Measurements from ENCODE around the gene OMP.

OMP gene

GRCh38 chr11:77109236-77110019 lies 6.8 kb downstream of the OMP start:
- ChIA-PET CTCF (interaction anchor here (2.4 to 2.9 kb wide), 2 partner anchors 18 to 19 kb away, joined by 12 to 21 read pairs; partner anchors contain the start of gene MYO7A), POLR2A (no interaction called here)
- Histone ChIP-seq H3K9me3 (ENCODE audit: control insufficient read depth, insufficient read depth, low read depth, low read length) (no peaks in the 10 kb centered on the region), H3K27ac (ENCODE audit: extremely low read depth, low read depth, low read length) (no peak overlapping the region), H3K4me1 (ENCODE audit: control insufficient read depth, insufficient read depth, low read length) (no peaks in the 10 kb centered on the region), H3K4me3 (ENCODE audit: low read depth, low read length) (no peak overlapping the region), H3K36me3 (ENCODE audit: control insufficient read depth in 2 of 2, insufficient read depth in 1 of 2, low read length in 2 of 2) (no peaks in the 10 kb centered on the region)
- no peak for TF ChIP-seq ZNF350 (tag by site-specific recombination; IDR thresholded peaks at IDR 0.05)
- no peak for TF ChIP-seq MZF1 (tag by site-specific recombination; IDR thresholded peaks at IDR 0.05; ENCODE audit: borderline replicate concordance)
- no peak for TF ChIP-seq ZNF747 (tag by site-specific recombination; IDR thresholded peaks at IDR 0.05)
- TF ChIP-seq ZNF138 (tag by site-specific recombination; IDR thresholded peaks at IDR 0.05; ENCODE audit: borderline replicate concordance), result no peak

DNA sequence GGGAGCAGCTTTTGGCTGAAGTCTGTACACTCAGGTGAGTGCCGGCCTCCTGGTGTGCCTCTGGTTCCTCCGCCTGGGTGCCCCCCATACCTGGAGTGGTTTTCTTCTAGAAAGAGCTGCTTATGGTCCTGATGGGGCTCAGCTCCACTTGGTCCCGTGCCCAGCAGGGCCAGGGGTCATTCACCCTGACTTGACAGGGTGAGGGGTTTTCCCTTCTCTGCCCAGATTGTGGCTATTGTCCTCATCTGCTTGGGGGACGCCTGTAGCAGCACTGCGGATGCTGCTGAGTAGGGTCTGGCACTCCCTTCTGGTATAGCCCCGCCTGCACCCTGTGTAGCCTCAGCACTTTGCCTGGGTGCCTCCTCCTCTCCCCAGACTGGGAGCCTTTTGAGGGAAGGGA lies 8.2 kb downstream of the OMP start:
- Histone ChIP-seq H3K4me1 (ENCODE audit: control insufficient read depth, insufficient read depth, low read length) (no peaks in the 10 kb centered on the region), H3K9me3 (ENCODE audit: control insufficient read depth, insufficient read depth, low read depth, low read length) (no peaks in the 10 kb centered on the region), H3K36me3 (ENCODE audit: control insufficient read depth in 2 of 2, insufficient read depth in 1 of 2, low read length in 2 of 2) (no peaks in the 10 kb centered on the region), H3K27ac (ENCODE audit: extremely low read depth, low read depth, low read length) (no peak overlapping the region), H3K4me3 (ENCODE audit: low read depth, low read length) (no peak overlapping the region)
- no peak for TF ChIP-seq ZNF146 (tag by site-specific recombination; IDR thresholded peaks at IDR 0.05)
- no peak for TF ChIP-seq ZNF677 (tag by site-specific recombination; IDR thresholded peaks at IDR 0.05)
- TF ChIP-seq ZNF639 (tag by site-specific recombination; IDR thresholded peaks at IDR 0.05), result no peak
- no peak for TF ChIP-seq ZFHX2 (tag by site-specific recombination; conservative IDR thresholded peaks at IDR 0.05)
- TF ChIP-seq ZNF621 (tag by site-specific recombination; IDR thresholded peaks at IDR 0.05), result no peak
- no peak for TF ChIP-seq ZNF629 (tag by site-specific recombination; IDR thresholded peaks at IDR 0.05)
- TF ChIP-seq ELK4 (IDR thresholded peaks at IDR 0.05; ENCODE audit: borderline replicate concordance, low read depth, low read length), result no peak
- TF ChIP-seq ZNF555 (tag by site-specific recombination; conservative IDR thresholded peaks at IDR 0.05), result no peak
- TF ChIP-seq ZNF362 (tag by site-specific recombination; IDR thresholded peaks at IDR 0.05), result no peak
- no peak for TF ChIP-seq ZBTB7A (tag by site-specific recombination; IDR thresholded peaks at IDR 0.05; ENCODE audit: low read depth)
- TF ChIP-seq ZBTB17 (tag by site-specific recombination; IDR thresholded peaks at IDR 0.05), result no peak
- no peak for TF ChIP-seq ZNF211 (tag by site-specific recombination; IDR thresholded peaks at IDR 0.05; ENCODE audit: low read depth)
- TF ChIP-seq OVOL3 (tag by site-specific recombination; IDR thresholded peaks at IDR 0.05), result no peak
- ChIA-PET CTCF (interaction anchor here (1.2 to 2.9 kb wide), 3 partner anchors 16 to 63 kb away, joined by 3 to 21 read pairs (median 12); partner anchors contain the start of gene MYO7A), POLR2A (no interaction called here)

GRCh38 chr11:77111277-77111676 lies 8.6 kb downstream of the OMP start:
- Histone ChIP-seq H3K4me3 (ENCODE audit: low read depth, low read length) (no peak overlapping the region), H3K36me3 (ENCODE audit: control insufficient read depth in 2 of 2, insufficient read depth in 1 of 2, low read length in 2 of 2) (no peaks in the 10 kb centered on the region), H3K4me1 (ENCODE audit: control insufficient read depth, insufficient read depth, low read length) (no peaks in the 10 kb centered on the region), H3K9me3 (ENCODE audit: control insufficient read depth, insufficient read depth, low read depth, low read length) (no peaks in the 10 kb centered on the region), H3K27ac (ENCODE audit: extremely low read depth, low read depth, low read length) (no peak overlapping the region)
- CTCF ChIA-PET, result interaction anchor here (0.6 to 2.9 kb wide), 4 partner anchors 16 to 64 kb away, joined by 3 to 21 read pairs (median 8); partner anchors contain the start of gene MYO7A
- POLR2A ChIA-PET, result no interaction called here
- TF ChIP-seq ZNF148 (tag by site-specific recombination; IDR thresholded peaks at IDR 0.05; ENCODE audit: borderline replicate concordance), result no peak
- TF ChIP-seq, protein P1, sequence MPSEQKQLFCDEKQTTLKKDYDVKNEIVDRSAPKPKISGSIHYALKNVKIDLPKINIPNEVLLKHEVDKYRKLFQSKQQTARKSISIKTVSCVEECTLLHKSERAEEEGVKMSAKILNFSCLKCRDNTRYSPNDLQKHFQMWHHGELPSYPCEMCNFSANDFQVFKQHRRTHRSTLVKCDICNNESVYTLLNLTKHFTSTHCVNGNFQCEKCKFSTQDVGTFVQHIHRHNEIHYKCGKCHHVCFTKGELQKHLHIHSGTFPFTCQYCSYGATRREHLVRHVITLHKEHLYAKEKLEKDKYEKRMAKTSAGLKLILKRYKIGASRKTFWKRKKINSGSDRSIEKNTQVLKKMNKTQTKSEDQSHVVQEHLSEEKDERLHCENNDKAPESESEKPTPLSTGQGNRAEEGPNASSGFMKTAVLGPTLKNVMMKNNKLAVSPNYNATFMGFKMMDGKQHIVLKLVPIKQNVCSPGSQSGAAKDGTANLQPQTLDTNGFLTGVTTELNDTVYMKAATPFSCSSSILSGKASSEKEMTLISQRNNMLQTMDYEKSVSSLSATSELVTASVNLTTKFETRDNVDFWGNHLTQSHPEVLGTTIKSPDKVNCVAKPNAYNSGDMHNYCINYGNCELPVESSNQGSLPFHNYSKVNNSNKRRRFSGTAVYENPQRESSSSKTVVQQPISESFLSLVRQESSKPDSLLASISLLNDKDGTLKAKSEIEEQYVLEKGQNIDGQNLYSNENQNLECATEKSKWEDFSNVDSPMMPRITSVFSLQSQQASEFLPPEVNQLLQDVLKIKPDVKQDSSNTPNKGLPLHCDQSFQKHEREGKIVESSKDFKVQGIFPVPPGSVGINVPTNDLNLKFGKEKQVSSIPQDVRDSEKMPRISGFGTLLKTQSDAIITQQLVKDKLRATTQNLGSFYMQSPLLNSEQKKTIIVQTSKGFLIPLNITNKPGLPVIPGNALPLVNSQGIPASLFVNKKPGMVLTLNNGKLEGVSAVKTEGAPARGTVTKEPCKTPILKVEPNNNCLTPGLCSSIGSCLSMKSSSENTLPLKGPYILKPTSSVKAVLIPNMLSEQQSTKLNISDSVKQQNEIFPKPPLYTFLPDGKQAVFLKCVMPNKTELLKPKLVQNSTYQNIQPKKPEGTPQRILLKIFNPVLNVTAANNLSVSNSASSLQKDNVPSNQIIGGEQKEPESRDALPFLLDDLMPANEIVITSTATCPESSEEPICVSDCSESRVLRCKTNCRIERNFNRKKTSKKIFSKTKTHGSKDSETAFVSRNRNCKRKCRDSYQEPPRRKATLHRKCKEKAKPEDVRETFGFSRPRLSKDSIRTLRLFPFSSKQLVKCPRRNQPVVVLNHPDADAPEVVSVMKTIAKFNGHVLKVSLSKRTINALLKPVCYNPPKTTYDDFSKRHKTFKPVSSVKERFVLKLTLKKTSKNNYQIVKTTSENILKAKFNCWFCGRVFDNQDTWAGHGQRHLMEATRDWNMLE (tag by site-specific recombination; conservative IDR thresholded peaks at IDR 0.05; ENCODE audit: low read depth), result no peak
- TF ChIP-seq REPIN1 (tag by site-specific recombination; IDR thresholded peaks at IDR 0.05; ENCODE audit: low read depth), result no peak
